ENCODE results near the gene MTMR12. TPM values are rescaled to one million over a fixed set of nuclear protein-coding genes. Genes with fewer than 3 reads are reported as not detected.

The MTMR12 gene
- total and polyA plus RNA-seq, 10 of the 15 experiments (the other 5 are each of a cell fraction or from before 2014, with no cell fraction given): 5.0 to 22.9 (median 16.3) TPM

- no peak for TF ChIP-seq SREBF2 (IDR thresholded peaks at IDR 0.05; ENCODE audit: low read length)
- no peak for TF ChIP-seq MAX (IDR thresholded peaks at IDR 0.05; ENCODE audit: low read depth, low read length)
- no peak for TF ChIP-seq RELA (IDR thresholded peaks at IDR 0.05; ENCODE audit: borderline replicate concordance, partially characterized antibody)
- TF ChIP-seq IKZF2 (IDR thresholded peaks at IDR 0.05): no peak
- intact Hi-C loops (cut with micrococcal nuclease; ENCODE audit: unreplicated experiment): no loop called here
- Histone ChIP-seq H3K9ac (ENCODE audit: control insufficient read depth, insufficient read depth, low read length) (no peak overlapping the region), H3K4me2 (ENCODE audit: control insufficient read depth, insufficient read depth) (no peak overlapping the region), H4K20me1 (ENCODE audit: control insufficient read depth, insufficient read depth) (no peaks in the 10 kb centered on the region), H3K9me3 (replicated peaks; ENCODE audit: control insufficient read depth, insufficient read depth, low read length) (no peaks in the 10 kb centered on the region), H3K36me3 (ENCODE audit: control insufficient read depth in 2 of 2, insufficient read depth in 2 of 2, low read length in 1 of 2) (no peaks in the 10 kb centered on the region), H3K27me3 (replicated peaks in 1 of 2; ENCODE audit: control insufficient read depth in 2 of 2, insufficient read depth in 2 of 2, low read length in 1 of 2) (no peaks in the 10 kb centered on the region), H3K4me3 (no peak overlapping the region), H3K79me2 (ENCODE audit: control insufficient read depth, insufficient read depth, low read length) (no peaks in the 10 kb centered on the region), H3K27ac (ENCODE audit: control insufficient read depth, insufficient read depth) (no peak overlapping the region), H2AFZ (ENCODE audit: control insufficient read depth, low read depth, low read length) (no peak overlapping the region), H3K4me1 (ENCODE audit: control insufficient read depth, insufficient read depth, low read length) (0 out of 2 replicates have a peak, but pooled peaks cover 4% of the 10 kb centered on the region)
- ChIA-PET RAD21 (ENCODE audit: unreplicated experiment) (interaction anchor here (6.2 kb wide), 1 partner anchor 100 kb away, joined by 172 read pairs; no protein-coding TSS in a partner anchor), CTCF (interaction anchor here (1.5 to 10.9 kb wide), 2 partner anchors 23 to 101 kb away, joined by 3 to 339 read pairs; no protein-coding TSS in a partner anchor), SMC1A (ENCODE audit: uncharacterized antibody, unreplicated experiment) (interaction anchor here (5.6 kb wide), 1 partner anchor 100 kb away, joined by 153 read pairs; no protein-coding TSS in a partner anchor), POLR2A (no interaction called here)
- in situ Hi-C loops (cut with MboI): no loop called here
- DNase-seq (ENCODE audit: low read depth, low spot score) (no peak), ATAC-seq (no peak), FAIRE-seq (no peak)
- 79% methylated on average over 1 of the region's 1 CpG for WGBS (ENCODE audit: insufficient coverage, insufficient replicate concordance, low lambda C conversion rate, missing lambda C conversion rate)
- no TSS peak for BruUV-seq (replicated peaks)
Measured at GRCh38 chr5:32332361-32332760, 19.6 kb upstream of the MTMR12 start.

- BruUV-seq (replicated peaks): no TSS peak
- 42% methylated on average over 3 of the region's 3 CpGs for WGBS (ENCODE audit: insufficient coverage, insufficient replicate concordance, low lambda C conversion rate, missing lambda C conversion rate)
- Histone ChIP-seq H3K4me1 (ENCODE audit: control insufficient read depth, insufficient read depth, low read length) (0 out of 2 replicates have a peak, but pooled peaks cover 4% of the 10 kb centered on the region), H2AFZ (ENCODE audit: control insufficient read depth, low read depth, low read length) (no peak overlapping the region), H3K36me3 (ENCODE audit: control insufficient read depth in 2 of 2, insufficient read depth in 2 of 2, low read length in 1 of 2) (no peaks in the 10 kb centered on the region), H3K9me3 (replicated peaks; ENCODE audit: control insufficient read depth, insufficient read depth, low read length) (no peaks in the 10 kb centered on the region), H3K4me2 (ENCODE audit: control insufficient read depth, insufficient read depth) (no peak overlapping the region), H3K4me3 (no peak overlapping the region), H3K27me3 (replicated peaks in 1 of 2; ENCODE audit: control insufficient read depth in 2 of 2, insufficient read depth in 2 of 2, low read length in 1 of 2) (no peaks in the 10 kb centered on the region), H3K79me2 (ENCODE audit: control insufficient read depth, insufficient read depth, low read length) (no peaks in the 10 kb centered on the region), H3K27ac (ENCODE audit: control insufficient read depth, insufficient read depth) (no peak overlapping the region), H3K9ac (ENCODE audit: control insufficient read depth, insufficient read depth, low read length) (no peak overlapping the region), H4K20me1 (ENCODE audit: control insufficient read depth, insufficient read depth) (no peaks in the 10 kb centered on the region)
- DNase-seq (ENCODE audit: low read depth, low spot score) (no peak), ATAC-seq (no peak), FAIRE-seq (no peak)
- ChIA-PET CTCF (interaction anchor here (0.5 to 10.9 kb wide), 6 partner anchors 23 to 281 kb away, joined by 3 to 339 read pairs (median 8); no protein-coding TSS in a partner anchor), RAD21 (ENCODE audit: unreplicated experiment) (interaction anchor here (6.2 kb wide), 1 partner anchor 100 kb away, joined by 172 read pairs; no protein-coding TSS in a partner anchor), POLR2A (no interaction called here), SMC1A (ENCODE audit: uncharacterized antibody, unreplicated experiment) (interaction anchor here (0.7 to 5.6 kb wide), 4 partner anchors 53 to 200 kb away, joined by 3 to 153 read pairs (median 12); no protein-coding TSS in a partner anchor)
- in situ Hi-C loops (cut with MboI): no loop called here
- intact Hi-C loops (cut with micrococcal nuclease; ENCODE audit: unreplicated experiment): no loop called here
- no peak for TF ChIP-seq GATAD2B (conservative IDR thresholded peaks at IDR 0.05; ENCODE audit: low read depth)
- TF ChIP-seq BRCA1 (IDR thresholded peaks at IDR 0.05; ENCODE audit: low read depth, low read length): no peak
- TF ChIP-seq LARP7 (IDR thresholded peaks at IDR 0.05): no peak
- no peak for TF ChIP-seq RELA (IDR thresholded peaks at IDR 0.05; ENCODE audit: borderline replicate concordance, partially characterized antibody)
- TF ChIP-seq IKZF1 (conservative IDR thresholded peaks at IDR 0.05): no peak
- TF ChIP-seq ZNF687 (IDR thresholded peaks at IDR 0.05): no peak
- TF ChIP-seq, protein P1, sequence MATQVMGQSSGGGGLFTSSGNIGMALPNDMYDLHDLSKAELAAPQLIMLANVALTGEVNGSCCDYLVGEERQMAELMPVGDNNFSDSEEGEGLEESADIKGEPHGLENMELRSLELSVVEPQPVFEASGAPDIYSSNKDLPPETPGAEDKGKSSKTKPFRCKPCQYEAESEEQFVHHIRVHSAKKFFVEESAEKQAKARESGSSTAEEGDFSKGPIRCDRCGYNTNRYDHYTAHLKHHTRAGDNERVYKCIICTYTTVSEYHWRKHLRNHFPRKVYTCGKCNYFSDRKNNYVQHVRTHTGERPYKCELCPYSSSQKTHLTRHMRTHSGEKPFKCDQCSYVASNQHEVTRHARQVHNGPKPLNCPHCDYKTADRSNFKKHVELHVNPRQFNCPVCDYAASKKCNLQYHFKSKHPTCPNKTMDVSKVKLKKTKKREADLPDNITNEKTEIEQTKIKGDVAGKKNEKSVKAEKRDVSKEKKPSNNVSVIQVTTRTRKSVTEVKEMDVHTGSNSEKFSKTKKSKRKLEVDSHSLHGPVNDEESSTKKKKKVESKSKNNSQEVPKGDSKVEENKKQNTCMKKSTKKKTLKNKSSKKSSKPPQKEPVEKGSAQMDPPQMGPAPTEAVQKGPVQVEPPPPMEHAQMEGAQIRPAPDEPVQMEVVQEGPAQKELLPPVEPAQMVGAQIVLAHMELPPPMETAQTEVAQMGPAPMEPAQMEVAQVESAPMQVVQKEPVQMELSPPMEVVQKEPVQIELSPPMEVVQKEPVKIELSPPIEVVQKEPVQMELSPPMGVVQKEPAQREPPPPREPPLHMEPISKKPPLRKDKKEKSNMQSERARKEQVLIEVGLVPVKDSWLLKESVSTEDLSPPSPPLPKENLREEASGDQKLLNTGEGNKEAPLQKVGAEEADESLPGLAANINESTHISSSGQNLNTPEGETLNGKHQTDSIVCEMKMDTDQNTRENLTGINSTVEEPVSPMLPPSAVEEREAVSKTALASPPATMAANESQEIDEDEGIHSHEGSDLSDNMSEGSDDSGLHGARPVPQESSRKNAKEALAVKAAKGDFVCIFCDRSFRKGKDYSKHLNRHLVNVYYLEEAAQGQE (IDR thresholded peaks at IDR 0.05; ENCODE audit: low read depth, low read length): no peak
Measured at GRCh38 chr5:32331935-32332274, 19.2 kb upstream of the MTMR12 start.
